Colonic mucosa (tissue), 4 donors: ENCODE measurements around the gene METAP1D. TPM values are rescaled to one million over a fixed set of nuclear protein-coding genes. Genes with fewer than 3 reads are reported as not detected.
"Not testable (repeated sequence)": the region's sequence is repeated elsewhere in the genome, so short reads cannot be mapped to it uniquely, and the experiment has no call there.

Experiments used
- DNase-seq: peaks from one replicate; pipeline ENCODE4 v3.0.0-alpha.2; 2020
- H3K27ac ChIP-seq: fragments of 200-600 bp; one replicate; pipeline ENCODE4 v1.8.0; 2021
- H3K27me3 ChIP-seq: fragments of 200-600 bp; one replicate; pipeline ENCODE4 v1.8.0; 2021
- H3K36me3 ChIP-seq: fragments of 200-600 bp; one replicate; pipeline ENCODE4 v1.8.0; 2021
- H3K4me1 ChIP-seq: fragments of 200-600 bp; one replicate; pipeline ENCODE4 v1.8.0; 2021; ENCODE audit warnings: mild to moderate bottlenecking
- H3K4me3 ChIP-seq: fragments of 200-600 bp; one replicate; pipeline ENCODE4 v1.8.0; 2021
- H3K9ac ChIP-seq, 2 donors: one replicate each; pipeline ENCODE4 v1.7.0; 2013; ENCODE audit warnings: control low read depth in 2 of 2, low read depth in 2 of 2, low read length in 2 of 2
- H3K9me3 ChIP-seq: fragments of 200-600 bp; one replicate; pipeline ENCODE4 v1.8.0; 2021
- CTCF ChIP-seq: fragments of 200-600 bp; IDR thresholded peaks from one replicate; pipeline ENCODE4 v1.8.0; 2022; ENCODE audit warnings: antibody characterized with exemption, mild to moderate bottlenecking
- intact Hi-C: fragments of 100-400 bp; cut with DNase I; formaldehyde crosslinking; loops from one replicate; pipeline ENCODE4 v1.14.1; 2022
- total RNA-seq, 2 donors: library from RNA; stranded (reverse); fragmentation: NEBNext Ultra II Directional in 1 of 2; extraction: Animal tissue kit (Norgen Biotek cat#: 25700) in 1 of 2; gene quantifications; one replicate each; pipeline ENCODE4 v1.2.1, GENCODE V29; 2021
- donor health status: healthy.
- donor health status: DM: no; HTN: no; CAD: no.
- donor health status: DM: no; HTN: no; CAD: no.

METAP1D gene
- total RNA-seq, 2 donors from 2014 or later: 3.3 to 5.8 TPM

GRCh38 chr2:171979103-171979502 lies 20.6 kb upstream of the METAP1D start:
- H3K9me3 ChIP-seq: no peaks in the 10 kb centered on the region
- H3K27me3 ChIP-seq: no peaks in the 10 kb centered on the region
- no peak overlapping the region for H3K27ac ChIP-seq
- H3K36me3 ChIP-seq: no peaks in the 10 kb centered on the region
- DNase-seq: no peak
- no peaks in the 10 kb centered on the region for H3K4me1 ChIP-seq
- TF ChIP-seq CTCF: no peak
- intact Hi-C loops: no loop called here
- no peak overlapping the region for H3K9ac ChIP-seq
- no peak overlapping the region for H3K4me3 ChIP-seq

GRCh38 chr2:171983924-171984323 lies 15.8 kb upstream of the METAP1D start:
- H3K4me3 ChIP-seq, H3K4me1 ChIP-seq, H3K27me3 ChIP-seq, H3K36me3 ChIP-seq, H3K9me3 ChIP-seq, DNase-seq, intact Hi-C loops, H3K9ac ChIP-seq, H3K27ac ChIP-seq: not testable (repeated sequence)

- H3K9ac ChIP-seq: no peak overlapping the region
- no peak for DNase-seq
- no peaks in the 10 kb centered on the region for H3K4me1 ChIP-seq
- no peak for TF ChIP-seq CTCF
- H3K36me3 ChIP-seq: no peaks in the 10 kb centered on the region
- no peaks in the 10 kb centered on the region for H3K9me3 ChIP-seq
- H3K27me3 ChIP-seq: no peaks in the 10 kb centered on the region
- H3K4me3 ChIP-seq: no peak overlapping the region
- intact Hi-C loops: no loop called here
- H3K27ac ChIP-seq: no peak overlapping the region
These were observed 14.7 kb upstream of the METAP1D start for GRCh38 chr2:171985076-171985475.

GRCh38 chr2:171986778-171987177 lies 13.0 kb upstream of the METAP1D start:
- intact Hi-C loops: no loop called here
- no peaks in the 10 kb centered on the region for H3K36me3 ChIP-seq

GRCh38 chr2:171991027-171991426 lies 8.7 kb upstream of the METAP1D start:
- H3K27ac ChIP-seq: no peak overlapping the region
- H3K4me3 ChIP-seq: no peak overlapping the region
- no peak for DNase-seq
- no peaks in the 10 kb centered on the region for H3K36me3 ChIP-seq
- no peak for TF ChIP-seq CTCF
- H3K4me1 ChIP-seq: no peaks in the 10 kb centered on the region
- intact Hi-C loops: no loop called here
- H3K9ac ChIP-seq: no peak overlapping the region
- no peaks in the 10 kb centered on the region for H3K9me3 ChIP-seq
- no peaks in the 10 kb centered on the region for H3K27me3 ChIP-seq

More at GRCh38 chr2:171986778-171987177, 13.0 kb upstream of the METAP1D start:
- H3K27ac ChIP-seq: no peak overlapping the region
- DNase-seq: no peak
- no peak overlapping the region for H3K9ac ChIP-seq
- TF ChIP-seq CTCF: no peak
- H3K27me3 ChIP-seq: no peaks in the 10 kb centered on the region
- no peak overlapping the region for H3K4me3 ChIP-seq
- no peaks in the 10 kb centered on the region for H3K4me1 ChIP-seq
- no peaks in the 10 kb centered on the region for H3K9me3 ChIP-seq

GRCh38 chr2:171995586-171995985 lies 4.2 kb upstream of the METAP1D start:
- Histone ChIP-seq H3K4me1 (peaks cover 3% of the 10 kb centered on the region), H3K36me3 (no peaks in the 10 kb centered on the region), H3K9ac (no peak overlapping the region), H3K27me3 (no peaks in the 10 kb centered on the region), H3K9me3 (no peaks in the 10 kb centered on the region), H3K27ac (no peak overlapping the region), H3K4me3 (no peak overlapping the region)
- DNase-seq: no peak
- TF ChIP-seq CTCF: no peak
- intact Hi-C loops: no loop called here
